MM.1S (cell line): ENCODE results near the gene CENPL.
"Not testable (repeated sequence)": the region's sequence is repeated elsewhere in the genome, so short reads cannot be mapped to it uniquely, and the experiment has no call there.

Experiments used
- DNase-seq: peaks from one replicate; pipeline ENCODE4 v3.0.0-alpha.2; 2015
- H2AFZ ChIP-seq: fragments of 300-600 bp; sonication (generic); 2 replicates; pipeline ENCODE4 v1.6.0; 2016; ENCODE audit warnings: antibody characterized with exemption, low read length
- H3F3A ChIP-seq: fragments of 300-600 bp; sonication (generic); 2 replicates; pipeline ENCODE4 v1.6.1; 2016; ENCODE audit warnings: mild to moderate bottlenecking, antibody characterized with exemption, low read length, moderate library complexity, mixed read lengths; ENCODE audit not compliant: insufficient read depth
- H3K27ac ChIP-seq: fragments of 300-600 bp; sonication (generic); 2 replicates; pipeline ENCODE4 v1.5.1; 2016; ENCODE audit warnings: mild to moderate bottlenecking, low read length
- H3K27me3 ChIP-seq: fragments of 300-600 bp; sonication (generic); replicated peaks from 2 replicates; pipeline ENCODE4 v1.6.0; 2016; ENCODE audit warnings: low read length; ENCODE audit not compliant: insufficient read depth
- H3K36me3 ChIP-seq: fragments of 300-600 bp; sonication (generic); replicated peaks from 2 replicates; pipeline ENCODE4 v1.6.1; 2016; ENCODE audit warnings: mild to moderate bottlenecking, low read length, mixed read lengths; ENCODE audit not compliant: insufficient read depth
- H3K4me1 ChIP-seq: fragments of 300-600 bp; sonication (generic); 2 replicates; pipeline ENCODE4 v1.6.1; 2016; ENCODE audit warnings: low read length, mixed read lengths
- H3K4me2 ChIP-seq: fragments of 300-600 bp; sonication (generic); 2 replicates; pipeline ENCODE4 v1.6.0; 2016; ENCODE audit warnings: low read depth, low read length
- H3K4me3 ChIP-seq: fragments of 300-600 bp; sonication (generic); 2 replicates; pipeline ENCODE4 v1.5.1; 2016; ENCODE audit warnings: low read length, mixed read lengths
- H3K79me2 ChIP-seq: fragments of 300-600 bp; sonication (generic); 2 replicates; pipeline ENCODE4 v1.6.1; 2016; ENCODE audit warnings: mixed run types, low read length, mixed read lengths
- H3K9ac ChIP-seq: fragments of 300-600 bp; sonication (generic); 2 replicates; pipeline ENCODE4 v1.6.1; 2016; ENCODE audit warnings: low read length, mixed read lengths
- H3K9me2 ChIP-seq: fragments of 300-600 bp; sonication (generic); replicated peaks from 2 replicates; pipeline ENCODE4 v1.6.1; 2016; ENCODE audit warnings: mild to moderate bottlenecking, low read length, mixed read lengths; ENCODE audit not compliant: insufficient read depth
- H3K9me3 ChIP-seq: fragments of 300-600 bp; sonication (generic); replicated peaks from 2 replicates; pipeline ENCODE4 v1.6.1; 2016; ENCODE audit warnings: mild to moderate bottlenecking, low read length, mixed read lengths; ENCODE audit not compliant: insufficient read depth
- H4K20me1 ChIP-seq: fragments of 300-600 bp; sonication (generic); 2 replicates; pipeline ENCODE4 v1.6.1; 2016; ENCODE audit warnings: mild to moderate bottlenecking, low read length, moderate library complexity, mixed read lengths; ENCODE audit not compliant: insufficient read depth
- EZH2 ChIP-seq: fragments of 300-600 bp; sonication (generic); optimal IDR thresholded peaks from 2 replicates; pipeline ENCODE3; 2017; ENCODE audit warnings: low read depth, mild to moderate bottlenecking, antibody characterized with exemption, low read length, mixed read lengths
- EZH2phosphoT487 ChIP-seq: fragments of 300-600 bp; sonication (generic); IDR thresholded peaks from 2 replicates; pipeline ENCODE4 v1.6.1; 2018; ENCODE audit warnings: antibody characterized with exemption, low read length
- TF ChIP-seq, protein P1 (sequence below): fragments of 300-600 bp; sonication (generic); IDR thresholded peaks from 2 replicates; pipeline ENCODE4 v1.5.1; 2016; ENCODE audit warnings: antibody characterized with exemption, low read length, mixed read lengths

Gene CENPL

DNA sequence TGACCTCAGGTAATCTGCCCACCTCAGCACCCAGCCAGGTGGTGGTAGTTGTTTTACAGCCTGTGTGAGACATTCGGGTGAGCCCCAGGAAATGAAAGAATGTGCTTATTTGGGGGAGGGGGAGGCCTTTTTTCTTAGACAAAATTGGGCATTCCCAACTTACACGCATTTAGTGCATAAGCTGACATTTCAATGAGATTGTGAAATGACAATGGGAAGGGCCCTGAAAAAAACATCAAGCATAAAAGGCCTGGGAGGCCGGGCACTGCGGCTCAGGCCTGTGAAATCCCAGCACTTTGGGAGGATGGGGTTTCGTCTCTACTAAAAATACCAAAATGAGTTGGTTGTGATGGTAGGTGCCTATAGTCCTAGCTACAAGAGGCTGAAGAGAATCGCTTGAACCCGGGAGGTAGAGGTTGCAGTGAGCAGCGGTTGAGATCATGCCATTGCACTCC is 38.1 kb upstream of the CENPL start:
- no peaks in the 10 kb centered on the region for H3K27me3 ChIP-seq
- no peaks in the 10 kb centered on the region for H3K9me2 ChIP-seq
- peaks cover 77% of the 10 kb centered on the region for H3F3A ChIP-seq
- peaks cover 37% of the 10 kb centered on the region for H3K79me2 ChIP-seq
- no peak overlapping the region for H3K4me3 ChIP-seq
- no peak overlapping the region for H2AFZ ChIP-seq
- H4K20me1 ChIP-seq = peaks cover 44% of the 10 kb centered on the region
- no peak for TF ChIP-seq EZH2phosphoT487
- TF ChIP-seq, protein P1, sequence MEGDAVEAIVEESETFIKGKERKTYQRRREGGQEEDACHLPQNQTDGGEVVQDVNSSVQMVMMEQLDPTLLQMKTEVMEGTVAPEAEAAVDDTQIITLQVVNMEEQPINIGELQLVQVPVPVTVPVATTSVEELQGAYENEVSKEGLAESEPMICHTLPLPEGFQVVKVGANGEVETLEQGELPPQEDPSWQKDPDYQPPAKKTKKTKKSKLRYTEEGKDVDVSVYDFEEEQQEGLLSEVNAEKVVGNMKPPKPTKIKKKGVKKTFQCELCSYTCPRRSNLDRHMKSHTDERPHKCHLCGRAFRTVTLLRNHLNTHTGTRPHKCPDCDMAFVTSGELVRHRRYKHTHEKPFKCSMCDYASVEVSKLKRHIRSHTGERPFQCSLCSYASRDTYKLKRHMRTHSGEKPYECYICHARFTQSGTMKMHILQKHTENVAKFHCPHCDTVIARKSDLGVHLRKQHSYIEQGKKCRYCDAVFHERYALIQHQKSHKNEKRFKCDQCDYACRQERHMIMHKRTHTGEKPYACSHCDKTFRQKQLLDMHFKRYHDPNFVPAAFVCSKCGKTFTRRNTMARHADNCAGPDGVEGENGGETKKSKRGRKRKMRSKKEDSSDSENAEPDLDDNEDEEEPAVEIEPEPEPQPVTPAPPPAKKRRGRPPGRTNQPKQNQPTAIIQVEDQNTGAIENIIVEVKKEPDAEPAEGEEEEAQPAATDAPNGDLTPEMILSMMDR = no peak
- no peak for TF ChIP-seq EZH2
- peak; percentile 49 for DNase-seq
- peaks cover 31% of the 10 kb centered on the region for H3K36me3 ChIP-seq
- peak overlapping the region; percentile 26; the same call in 1 of the 2 replicates for H3K27ac ChIP-seq
- no peak overlapping the region for H3K4me2 ChIP-seq
- H3K9ac ChIP-seq = no peak overlapping the region
- H3K4me1 ChIP-seq = peaks cover 35% of the 10 kb centered on the region
- no peaks in the 10 kb centered on the region for H3K9me3 ChIP-seq

DNA sequence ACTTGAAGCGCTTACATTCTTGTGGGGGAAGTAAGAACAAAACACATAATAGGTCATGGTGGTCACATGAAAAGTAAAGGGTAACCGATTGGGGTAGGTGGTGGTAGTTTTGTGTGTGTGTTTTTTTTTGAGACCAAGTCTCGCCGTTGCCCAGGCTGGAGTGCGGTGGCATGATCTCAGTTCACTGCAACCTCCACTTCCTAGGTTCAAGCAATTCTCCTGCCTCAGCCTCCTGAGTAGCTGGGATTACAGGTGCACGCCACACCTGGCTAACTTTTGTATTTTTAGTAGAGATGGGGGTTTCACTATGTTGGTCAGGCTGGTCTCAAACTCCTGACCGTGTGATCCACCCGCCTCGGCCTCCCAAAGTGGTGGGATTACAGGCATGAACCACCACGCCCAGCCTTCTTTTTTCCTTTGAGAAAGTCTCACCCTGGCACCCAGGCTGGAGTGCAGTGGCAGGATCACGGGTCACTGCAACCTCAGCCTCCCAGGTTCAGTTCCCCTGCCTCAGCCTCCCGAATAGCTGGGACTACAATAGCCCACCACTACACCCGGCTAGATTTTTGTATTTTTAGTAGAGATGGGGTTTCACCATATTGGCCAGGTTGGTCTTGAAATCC is 37.6 kb upstream of the CENPL start:
- Histone ChIP-seq H3K4me1 (peaks cover 35% of the 10 kb centered on the region), H3K79me2 (peaks cover 32% of the 10 kb centered on the region), H3K36me3 (peaks cover 31% of the 10 kb centered on the region), H4K20me1 (peaks cover 44% of the 10 kb centered on the region), H3F3A (peaks cover 72% of the 10 kb centered on the region), H3K27ac (peak overlapping the region; percentile 26; the same call in 1 of the 2 replicates)
- not testable (repeated sequence) for H3K27me3 ChIP-seq, H2AFZ ChIP-seq, H3K9me3 ChIP-seq, H3K9me2 ChIP-seq, DNase-seq, H3K4me3 ChIP-seq, H3K4me2 ChIP-seq, H3K9ac ChIP-seq

- no peak for DNase-seq
- Histone ChIP-seq H3K4me2 (no peak overlapping the region), H2AFZ (no peak overlapping the region), H3K4me1 (peaks cover 35% of the 10 kb centered on the region), H4K20me1 (peaks cover 42% of the 10 kb centered on the region), H3K27ac (no peak overlapping the region; the same call in 1 of the 2 replicates), H3K27me3 (no peaks in the 10 kb centered on the region), H3K9ac (no peak overlapping the region), H3F3A (peaks cover 67% of the 10 kb centered on the region), H3K79me2 (peaks cover 27% of the 10 kb centered on the region), H3K36me3 (peaks cover 27% of the 10 kb centered on the region), H3K9me2 (no peaks in the 10 kb centered on the region), H3K9me3 (no peaks in the 10 kb centered on the region), H3K4me3 (no peak overlapping the region)
- TF ChIP-seq, protein P1 = no peak
- TF ChIP-seq EZH2phosphoT487 (no peak), EZH2 (no peak)
Observed at GRCh38 chr1:173861731-173862145, 37.1 kb upstream of the CENPL start.

DNA sequence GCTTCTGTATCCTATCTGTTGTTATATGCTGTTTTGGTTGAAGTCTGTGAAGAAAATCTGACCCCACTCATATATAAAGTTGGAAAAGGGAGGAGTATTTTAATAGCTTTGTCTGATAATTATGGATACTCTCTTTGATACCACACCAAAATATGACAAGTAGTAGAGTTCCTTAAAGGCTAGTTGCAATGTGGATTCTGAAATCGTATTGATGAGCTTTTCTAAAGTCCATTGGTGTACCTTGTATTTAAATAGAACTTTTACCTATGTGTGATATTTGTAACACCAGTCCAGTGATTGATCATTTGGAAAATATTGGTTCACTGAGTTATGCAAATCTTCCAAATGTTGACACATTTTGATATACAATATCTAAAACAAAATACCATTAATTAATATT is 35.4 kb upstream of the CENPL start:
- Histone ChIP-seq H3F3A (peaks cover 50% of the 10 kb centered on the region), H3K79me2 (peaks cover 10% of the 10 kb centered on the region), H3K9me2 (no peaks in the 10 kb centered on the region), H4K20me1 (peaks cover 25% of the 10 kb centered on the region), H2AFZ (no peak overlapping the region), H3K9me3 (no peaks in the 10 kb centered on the region), H3K36me3 (peaks cover 11% of the 10 kb centered on the region; the same call in 1 of the 2 replicates), H3K4me2 (no peak overlapping the region), H3K27me3 (no peaks in the 10 kb centered on the region), H3K27ac (no peak overlapping the region), H3K9ac (no peak overlapping the region), H3K4me1 (peaks cover 20% of the 10 kb centered on the region), H3K4me3 (no peak overlapping the region)
- TF ChIP-seq EZH2phosphoT487 (no peak), EZH2 (no peak)
- DNase-seq = no peak

DNA sequence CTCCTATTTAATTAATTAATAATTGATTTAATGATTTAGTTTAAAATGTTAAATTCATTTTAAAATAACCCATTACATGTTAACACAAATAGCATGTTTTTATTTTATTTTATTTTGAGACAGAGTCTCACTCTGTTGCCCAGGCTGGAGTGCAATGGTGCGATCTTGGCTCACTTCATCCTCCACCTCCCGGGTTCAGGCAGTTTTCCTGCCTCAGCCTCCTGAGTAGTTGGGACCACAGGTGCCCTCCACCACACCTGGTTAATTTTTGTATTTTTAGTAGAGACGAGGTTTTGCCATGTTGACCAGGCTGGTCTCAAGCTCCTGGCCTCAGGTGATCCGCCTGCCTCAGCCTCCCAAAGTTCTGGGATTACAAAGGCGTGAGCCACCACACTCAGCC is 34.9 kb upstream of the CENPL start:
- Histone ChIP-seq H3F3A (peaks cover 45% of the 10 kb centered on the region), H3K4me1 (peaks cover 18% of the 10 kb centered on the region; the same call in 1 of the 2 replicates), H4K20me1 (peaks cover 20% of the 10 kb centered on the region)
- H3K4me3 ChIP-seq, H3K27ac ChIP-seq, H3K9me2 ChIP-seq, H3K4me2 ChIP-seq, H3K36me3 ChIP-seq, H3K9ac ChIP-seq, H3K79me2 ChIP-seq, H2AFZ ChIP-seq, H3K9me3 ChIP-seq, DNase-seq, H3K27me3 ChIP-seq: not testable (repeated sequence)
